Kidney (tissue), 14 donors: ENCODE measurements around the gene PTK6. TPM values are rescaled to one million over a fixed set of nuclear protein-coding genes. Genes with fewer than 3 reads are reported as not detected.

Experiments used
- DNase-seq, 5 donors: peaks; one replicate each; pipeline ENCODE4 v3.0.0-alpha.2; 2013 to 2020
- FAIRE-seq: peaks from 2 replicates; lab custom pipeline; 2012; peaks lifted over from hg19 to GRCh38; lab: Jason Lieb, UNC
- H3K27ac ChIP-seq, 2 donors: one replicate each; pipeline ENCODE4 v1.7.0; 2013; ENCODE audit warnings: low read depth in 2 of 2, low read length in 2 of 2, inconsistent platforms in 1 of 2
- H3K27me3 ChIP-seq: one replicate; pipeline ENCODE4 v1.7.1; 2013; ENCODE audit warnings: low read length, inconsistent platforms; ENCODE audit not compliant: control insufficient read depth, insufficient read depth
- H3K36me3 ChIP-seq, 3 donors: one replicate each; pipeline versions ENCODE4 v1.7.0 to v1.7.1; 2013; ENCODE audit warnings: low read length in 3 of 3, control low read depth in 1 of 3, inconsistent platforms in 1 of 3; ENCODE audit not compliant: insufficient read depth in 3 of 3, control insufficient read depth in 2 of 3
- H3K4me1 ChIP-seq, 3 donors: one replicate each; pipeline versions ENCODE4 v1.7.0 to v1.7.1; 2013; ENCODE audit warnings: low read length in 3 of 3, inconsistent platforms in 1 of 3, low read depth in 1 of 3; ENCODE audit not compliant: control insufficient read depth in 2 of 3, insufficient read depth in 2 of 3
- H3K4me3 ChIP-seq, 3 donors: one replicate each; pipeline versions ENCODE4 v1.7.0 to v1.8.1; 2013; ENCODE audit warnings: low read length in 3 of 3, control low read depth in 1 of 3, inconsistent platforms in 1 of 3
- H3K9ac ChIP-seq, 3 donors: one replicate each; pipeline versions ENCODE4 v1.7.0 to v1.7.1; 2013; ENCODE audit warnings: low read length in 3 of 3, control low read depth in 1 of 3, inconsistent platforms in 1 of 3
- H3K9me3 ChIP-seq, 3 donors: one replicate each; pipeline versions ENCODE4 v1.7.0 to v1.7.1; 2013; ENCODE audit warnings: low read length in 3 of 3, control low read depth in 1 of 3, inconsistent platforms in 1 of 3; ENCODE audit not compliant: control insufficient read depth in 2 of 3, insufficient read depth in 1 of 3
- intact Hi-C: fragments of 100-400 bp; cut with DNase I; formaldehyde crosslinking; loops from one replicate; pipeline ENCODE4 v1.11.1; 2022
- polyA plus RNA-seq: library from polyadenylated mRNA; stranded (reverse); fragments of 350-450 nt; fragmentation: Illumina TruSeq; extraction: RNeasy Lipid Tissue Mini Kit (QIAGEN cat#74804); gene quantifications from one replicate; pipeline ENCODE4 v1.2.3, GENCODE V29; 2014; ENCODE audit warnings: low read depth, low replicate concordance; ENCODE audit not compliant: insufficient read depth
- total RNA-seq: library from RNA; stranded (reverse); fragmentation: NEBNext Ultra II Directional; extraction: Animal tissue kit (Norgen Biotek cat#: 25700); gene quantifications from one replicate; pipeline ENCODE4 v1.2.1, GENCODE V29; 2021
- TF ChIP-seq, protein P1 (sequence below): IDR thresholded peaks from 3 replicates; pipeline ENCODE4 v1.5.1; 2012; ENCODE audit warnings: mild to moderate bottlenecking, moderate library complexity, borderline replicate concordance; ENCODE audit not compliant: insufficient read depth; ENCODE audit errors: extremely low read depth
- donor health status: control.
- donor health status: control.
- donor health status: control.
- donor health status: control.
- donor health status: control.
- donor health status: DM: yes; HTN: yes; CAD: no.
- donor health status: Normal renal cell carcinoma (clear cell type).

The PTK6 gene
- total and polyA plus RNA-seq, 2 donors from 2014 or later: 0.26 to 1.1 TPM

GRCh38 chr20:63495167-63495720 lies 41.9 kb downstream of the PTK6 start:
- no peak for FAIRE-seq
- Histone ChIP-seq H3K27ac (no peak overlapping the region), H3K4me1 (peaks cover 0 to 2% (median 0%) of the 10 kb centered on the region in 3 donors), H3K4me3 (no peak overlapping the region), H3K36me3 (no peaks in the 10 kb centered on the region), H3K9me3 (no peaks in the 10 kb centered on the region), H3K27me3 (peaks cover 2% of the 10 kb centered on the region), H3K9ac (no peak overlapping the region)
- DNase-seq: peak in 1 of 5 donors; percentile 51
- intact Hi-C loops: no loop called here
- TF ChIP-seq, protein P1, sequence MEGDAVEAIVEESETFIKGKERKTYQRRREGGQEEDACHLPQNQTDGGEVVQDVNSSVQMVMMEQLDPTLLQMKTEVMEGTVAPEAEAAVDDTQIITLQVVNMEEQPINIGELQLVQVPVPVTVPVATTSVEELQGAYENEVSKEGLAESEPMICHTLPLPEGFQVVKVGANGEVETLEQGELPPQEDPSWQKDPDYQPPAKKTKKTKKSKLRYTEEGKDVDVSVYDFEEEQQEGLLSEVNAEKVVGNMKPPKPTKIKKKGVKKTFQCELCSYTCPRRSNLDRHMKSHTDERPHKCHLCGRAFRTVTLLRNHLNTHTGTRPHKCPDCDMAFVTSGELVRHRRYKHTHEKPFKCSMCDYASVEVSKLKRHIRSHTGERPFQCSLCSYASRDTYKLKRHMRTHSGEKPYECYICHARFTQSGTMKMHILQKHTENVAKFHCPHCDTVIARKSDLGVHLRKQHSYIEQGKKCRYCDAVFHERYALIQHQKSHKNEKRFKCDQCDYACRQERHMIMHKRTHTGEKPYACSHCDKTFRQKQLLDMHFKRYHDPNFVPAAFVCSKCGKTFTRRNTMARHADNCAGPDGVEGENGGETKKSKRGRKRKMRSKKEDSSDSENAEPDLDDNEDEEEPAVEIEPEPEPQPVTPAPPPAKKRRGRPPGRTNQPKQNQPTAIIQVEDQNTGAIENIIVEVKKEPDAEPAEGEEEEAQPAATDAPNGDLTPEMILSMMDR: no peak

DNA sequence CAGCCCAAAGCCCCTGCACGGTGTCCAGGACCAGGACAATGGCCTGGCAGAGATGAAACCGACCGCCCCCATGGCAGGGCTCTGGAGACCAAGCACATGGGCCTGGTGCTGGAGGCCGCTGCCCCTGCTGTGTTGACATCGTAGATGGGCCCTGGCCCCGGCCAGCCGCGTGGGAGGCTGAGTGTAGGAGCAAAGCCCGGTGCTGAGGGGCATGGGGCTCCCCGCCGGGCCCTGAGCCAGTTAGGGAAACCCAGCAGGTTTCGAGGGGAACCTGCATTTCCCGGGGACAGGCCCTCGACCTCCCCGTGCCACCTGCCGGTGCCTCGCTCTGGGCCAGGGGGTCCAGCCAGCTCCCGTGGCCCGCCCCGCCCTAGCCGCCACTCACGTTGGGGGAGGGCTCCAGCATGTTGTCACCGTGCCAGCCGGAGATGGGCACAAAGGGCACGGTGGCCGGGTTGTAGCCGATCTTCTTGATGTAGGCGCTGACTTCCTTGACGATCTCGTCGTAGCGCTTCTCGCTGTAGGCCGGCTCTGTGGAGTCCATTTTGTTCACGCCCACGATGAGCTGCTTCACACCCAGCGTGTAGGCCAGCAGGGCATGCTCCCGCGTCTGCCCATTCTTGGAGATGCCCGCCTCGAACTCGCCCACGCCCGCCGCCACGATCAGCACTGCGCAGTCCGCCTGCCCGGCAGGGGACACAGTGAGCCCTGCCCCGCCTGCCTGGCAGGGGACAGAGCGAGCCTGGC lies 42.6 kb downstream of the PTK6 start:
- peak in 2 of 5 donors; percentile 36 to 76 for DNase-seq
- peaks cover 0 to 2% (median 0%) of the 10 kb centered on the region in 3 donors for H3K4me1 ChIP-seq
- no peak overlapping the region for H3K9ac ChIP-seq
- no peaks in the 10 kb centered on the region for H3K36me3 ChIP-seq
- no peak for FAIRE-seq
- no peaks in the 10 kb centered on the region for H3K9me3 ChIP-seq
- no peak overlapping the region for H3K4me3 ChIP-seq
- H3K27me3 ChIP-seq: peaks cover 2% of the 10 kb centered on the region
- TF ChIP-seq, protein P1: no peak
- no peak overlapping the region for H3K27ac ChIP-seq
- intact Hi-C loops: no loop called here

DNA sequence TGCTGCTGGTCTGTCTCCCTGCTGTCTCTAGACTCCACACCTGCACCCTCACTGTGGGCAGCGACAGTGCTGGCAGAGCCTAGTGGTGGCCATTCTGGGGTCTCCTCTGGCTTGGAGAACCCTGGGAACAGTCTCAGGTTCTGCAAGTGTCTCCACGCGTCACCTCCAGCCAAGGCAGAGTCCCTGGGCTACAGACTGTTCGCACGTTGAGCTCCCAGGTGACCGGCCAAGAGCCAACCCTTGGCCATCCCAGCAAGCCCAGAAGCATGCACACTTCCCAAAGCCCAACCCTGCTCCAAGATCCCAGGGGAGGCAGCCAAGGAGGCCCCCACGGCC lies 43.1 kb downstream of the PTK6 start:
- FAIRE-seq (no peak), DNase-seq (no peak)
- Histone ChIP-seq H3K27me3 (peaks cover 2% of the 10 kb centered on the region), H3K9ac (no peak overlapping the region), H3K27ac (no peak overlapping the region), H3K4me1 (no peaks in the 10 kb centered on the region), H3K9me3 (no peaks in the 10 kb centered on the region), H3K4me3 (no peak overlapping the region), H3K36me3 (no peaks in the 10 kb centered on the region)
- intact Hi-C loops: no loop called here
- TF ChIP-seq, protein P1: no peak
